ENCODE results near the gene TNFRSF13B.

TNFRSF13B gene

GRCh38 chr17:16933317-16934132 lies 38.4 kb downstream of the TNFRSF13B start:
- in situ Hi-C loops (cut with HindIII; ENCODE audit: low pct_ligation_motif_present, low pct_unique_long_range_greater_than_20kb, low sequenced_read_pairs), result no loop called here

GRCh38 chr17:16932611-16933010 lies 39.3 kb downstream of the TNFRSF13B start:
- DNase-seq, result no peak
- in situ Hi-C loops (cut with HindIII; ENCODE audit: low pct_ligation_motif_present, low pct_unique_long_range_greater_than_20kb, low sequenced_read_pairs), result no loop called here

More at GRCh38 chr17:16933317-16934132, 38.4 kb downstream of the TNFRSF13B start:
- no peak for DNase-seq

GRCh38 chr17:16932156-16932555 lies 39.8 kb downstream of the TNFRSF13B start:
- in situ Hi-C loops (cut with HindIII; ENCODE audit: low pct_ligation_motif_present, low pct_unique_long_range_greater_than_20kb, low sequenced_read_pairs), result no loop called here
- DNase-seq, result no peak

GRCh38 chr17:16931318-16932060 lies 40.4 kb downstream of the TNFRSF13B start:
- in situ Hi-C loops (cut with HindIII; ENCODE audit: low pct_ligation_motif_present, low pct_unique_long_range_greater_than_20kb, low sequenced_read_pairs), result no loop called here
- DNase-seq, result no peak

- in situ Hi-C loops (cut with HindIII; ENCODE audit: low pct_ligation_motif_present, low pct_unique_long_range_greater_than_20kb, low sequenced_read_pairs), result no loop called here
- no peak for DNase-seq
Measured at GRCh38 chr17:16930571-16931317, 41.2 kb downstream of the TNFRSF13B start.

GRCh38 chr17:16929757-16930520 lies 42.0 kb downstream of the TNFRSF13B start:
- in situ Hi-C loops (cut with HindIII; ENCODE audit: low pct_ligation_motif_present, low pct_unique_long_range_greater_than_20kb, low sequenced_read_pairs), result no loop called here
- no peak for DNase-seq

- in situ Hi-C loops (cut with HindIII; ENCODE audit: low pct_ligation_motif_present, low pct_unique_long_range_greater_than_20kb, low sequenced_read_pairs), result no loop called here
- DNase-seq, result no peak
Measured at GRCh38 chr17:16929035-16929680, 42.8 kb downstream of the TNFRSF13B start.

- DNase-seq, result no peak
Measured at GRCh38 chr17:16928406-16929034, 43.4 kb downstream of the TNFRSF13B start.

GRCh38 chr17:16927641-16928321 lies 44.1 kb downstream of the TNFRSF13B start:
- in situ Hi-C loops (cut with HindIII; ENCODE audit: low pct_ligation_motif_present, low pct_unique_long_range_greater_than_20kb, low sequenced_read_pairs), result no loop called here
- no peak for DNase-seq

More at GRCh38 chr17:16928406-16929034, 43.4 kb downstream of the TNFRSF13B start:
- in situ Hi-C loops (cut with HindIII; ENCODE audit: low pct_ligation_motif_present, low pct_unique_long_range_greater_than_20kb, low sequenced_read_pairs), result no loop called here

- in situ Hi-C loops (cut with HindIII; ENCODE audit: low pct_ligation_motif_present, low pct_unique_long_range_greater_than_20kb, low sequenced_read_pairs), result no loop called here
- no peak for DNase-seq
Measured at GRCh38 chr17:16926571-16927451, 45.1 kb downstream of the TNFRSF13B start.

- no peak for DNase-seq
- in situ Hi-C loops (cut with HindIII; ENCODE audit: low pct_ligation_motif_present, low pct_unique_long_range_greater_than_20kb, low sequenced_read_pairs), result no loop called here
Measured at GRCh38 chr17:16926061-16926511, 45.8 kb downstream of the TNFRSF13B start.

GRCh38 chr17:16925461-16926060 lies 46.4 kb downstream of the TNFRSF13B start:
- no peak for DNase-seq
- in situ Hi-C loops (cut with HindIII; ENCODE audit: low pct_ligation_motif_present, low pct_unique_long_range_greater_than_20kb, low sequenced_read_pairs), result no loop called here

GRCh38 chr17:16924696-16925440 lies 47.0 kb downstream of the TNFRSF13B start:
- in situ Hi-C loops (cut with HindIII; ENCODE audit: low pct_ligation_motif_present, low pct_unique_long_range_greater_than_20kb, low sequenced_read_pairs), result no loop called here
- DNase-seq, result no peak

GRCh38 chr17:16923904-16924695 lies 47.8 kb downstream of the TNFRSF13B start:
- no peak for DNase-seq
- in situ Hi-C loops (cut with HindIII; ENCODE audit: low pct_ligation_motif_present, low pct_unique_long_range_greater_than_20kb, low sequenced_read_pairs), result no loop called here

Measured in ACHN (cell line).